Daoy (cell line): ENCODE results near the gene PDE3B. TPM values are rescaled to one million over a fixed set of nuclear protein-coding genes. Genes with fewer than 3 reads are reported as not detected.

Experiments
- DNase-seq: peaks from one replicate; pipeline ENCODE4 v3.0.0-alpha.2; 2015; ENCODE audit warnings: low read depth
- total RNA-seq: library from RNA; depleted of rRNA; stranded (reverse); fragments of >200 nt; shearing (Covaris generic); gene quantifications from 2 replicates; pipeline ENCODE4 v1.2.3, GENCODE V29; 2014

Gene PDE3B
- total RNA-seq, 1 experiment from 2014 or later = 2.3 TPM

GRCh38 chr11:14884667-14885273 is 241.2 kb downstream of the PDE3B start:
- no peak for DNase-seq

GRCh38 chr11:14886513-14886912 is 242.9 kb downstream of the PDE3B start:
- no peak for DNase-seq

- peak; percentile 92 for DNase-seq
These were observed 247.8 kb downstream of the PDE3B start for GRCh38 chr11:14891143-14892035.

GRCh38 chr11:14892036-14892556 is 248.5 kb downstream of the PDE3B start, which contains the start of gene CYP2R1:
TSS of gene CYP2R1 (minus strand) at chr11:14892231. CDS start at chr11:14892205, 26 bp downstream.
- peak; percentile 98 for DNase-seq

- DNase-seq = no peak
These were observed 249.0 kb downstream of the PDE3B start for GRCh38 chr11:14892577-14892976.

GRCh38 chr11:14894657-14895598 is 251.3 kb downstream of the PDE3B start:
- peak; percentile 12 for DNase-seq

- peak; percentile 19 for DNase-seq
These were observed 254.8 kb downstream of the PDE3B start for GRCh38 chr11:14898355-14898754.

GRCh38 chr11:14898906-14899305 is 255.3 kb downstream of the PDE3B start:
- no peak for DNase-seq

GRCh38 chr11:14902650-14903350 is 259.2 kb downstream of the PDE3B start:
- peak; percentile 60 for DNase-seq

- DNase-seq = peak; percentile 70
These were observed 261.1 kb downstream of the PDE3B start for GRCh38 chr11:14904745-14905103.

- peak; percentile 11 for DNase-seq
These were observed 261.8 kb downstream of the PDE3B start for GRCh38 chr11:14905104-14906033.

- DNase-seq = no peak
These were observed 263.0 kb downstream of the PDE3B start for GRCh38 chr11:14906578-14906977.

GRCh38 chr11:14906993-14907392 is 263.4 kb downstream of the PDE3B start:
- no peak for DNase-seq

GRCh38 chr11:14907411-14908213 is 264.0 kb downstream of the PDE3B start:
- DNase-seq = peak; percentile 59

- peak; percentile 41 for DNase-seq
These were observed 264.7 kb downstream of the PDE3B start for GRCh38 chr11:14908214-14908880.

- no peak for DNase-seq
These were observed 270.9 kb downstream of the PDE3B start for GRCh38 chr11:14914536-14914935.

- no peak for DNase-seq
These were observed 272.8 kb downstream of the PDE3B start for GRCh38 chr11:14916403-14916802.
